Caco-2 (cell line): ENCODE data around the gene ATP7A. TPM values are rescaled to one million over a fixed set of nuclear protein-coding genes. Genes with fewer than 3 reads are reported as not detected.
"Not testable (repeated sequence)": the region's sequence is repeated elsewhere in the genome, so short reads cannot be mapped to it uniquely, and the experiment has no call there.

Source experiments
- BruUV-seq: library from RNA; stranded (reverse); fragments of 400-500 nt; replicated peaks from 2 replicates; lab custom pipeline; 2021; lab: Mats Ljungman, UMichigan
- CTCF ChIA-PET: fragments of 300-600 bp; sonication (Branson Sonifier 250); formaldehyde crosslinking; loops from one replicate; lab custom pipeline; 2022; ENCODE audit warnings: antibody characterized with exemption; lab: Charles Lee
- POLR2A ChIA-PET: fragments of 300-600 bp; sonication (Branson Sonifier 250); formaldehyde crosslinking; loops from one replicate; lab custom pipeline; 2022; ENCODE audit warnings: antibody characterized with exemption; lab: Charles Lee
- DNase-seq, 2 experiments: peaks; one replicate each; pipeline versions ENCODE4 v3.0.0 to v3.0.0-alpha.2; 2020 to 2022
- H3K27me3 ChIP-seq: replicated peaks from 2 replicates; pipeline ENCODE4 v1.6.0; 2011; ENCODE audit warnings: low read length; ENCODE audit not compliant: control insufficient read depth, insufficient read depth
- H3K36me3 ChIP-seq: 2 replicates; pipeline ENCODE4 v1.5.1; 2011; ENCODE audit warnings: low read length; ENCODE audit not compliant: control insufficient read depth, insufficient read depth
- H3K4me1 ChIP-seq: fragments of 250-450 bp; sonication (Bioruptor Pico); 2 replicates; pipeline ENCODE4 v1.5.1; 2020; ENCODE audit warnings: mild to moderate bottlenecking
- H3K4me3 ChIP-seq: 2 replicates; pipeline ENCODE4 v1.5.1; 2011; ENCODE audit warnings: low read depth, mild to moderate bottlenecking, control low read depth, low read length
- H3K9me3 ChIP-seq: fragments of 250-450 bp; sonication (Bioruptor Pico); 2 replicates; pipeline ENCODE4 v1.5.1; 2020; ENCODE audit warnings: mild to moderate bottlenecking, moderate library complexity
- H3K27ac Mint-ChIP-seq: one replicate; pipeline ENCODE4 v1.8.0; 2022; ENCODE audit warnings: mixed read lengths; ENCODE audit not compliant: unreplicated experiment
- H3K27me3 Mint-ChIP-seq: one replicate; pipeline ENCODE4 v1.8.0; 2022; ENCODE audit warnings: mixed read lengths; ENCODE audit not compliant: insufficient read depth, unreplicated experiment
- H3K36me3 Mint-ChIP-seq: one replicate; pipeline ENCODE4 v1.8.0; 2022; ENCODE audit warnings: mild to moderate bottlenecking, mixed read lengths; ENCODE audit not compliant: insufficient read depth, unreplicated experiment
- H3K4me1 Mint-ChIP-seq: one replicate; pipeline ENCODE4 v1.8.0; 2022; ENCODE audit warnings: low read depth, mixed read lengths; ENCODE audit not compliant: unreplicated experiment
- H3K4me3 Mint-ChIP-seq: one replicate; pipeline ENCODE4 v1.8.0; 2022; ENCODE audit warnings: mild to moderate bottlenecking, moderate library complexity, mixed read lengths; ENCODE audit not compliant: unreplicated experiment
- H3K9me3 Mint-ChIP-seq: one replicate; pipeline ENCODE4 v1.8.0; 2022; ENCODE audit warnings: mixed read lengths; ENCODE audit not compliant: unreplicated experiment
- intact Hi-C: fragments of 100-400 bp; cut with micrococcal nuclease; formaldehyde crosslinking; loops from one replicate; pipeline ENCODE4 v1.10.0; 2022; ENCODE audit not compliant: unreplicated experiment
- total RNA-seq: library from RNA; stranded (reverse); gene quantifications from 2 replicates; pipeline ENCODE4 v1.2.3, GENCODE V29; 2022
- TF ChIP-seq, protein P1 (sequence below), 2 experiments: fragments of 200-600 bp in 1 of 2; IDR thresholded peaks; 1 replicate in 1 of 2; 2 replicates in 1 of 2; pipeline versions ENCODE4 v1.5.1 to v1.8.0; 2011 to 2022; ENCODE audit warnings: antibody characterized with exemption in 1 of 2, control low read depth in 1 of 2, inconsistent platforms in 1 of 2, low read depth in 1 of 2, low read length in 1 of 2, mild to moderate bottlenecking in 1 of 2, moderate library complexity in 1 of 2; ENCODE audit not compliant: insufficient read depth in 1 of 2, severe bottlenecking in 1 of 2, unreplicated experiment in 1 of 2

The ATP7A gene
- total RNA-seq, 1 experiment from 2014 or later: 3.1 TPM

DNA sequence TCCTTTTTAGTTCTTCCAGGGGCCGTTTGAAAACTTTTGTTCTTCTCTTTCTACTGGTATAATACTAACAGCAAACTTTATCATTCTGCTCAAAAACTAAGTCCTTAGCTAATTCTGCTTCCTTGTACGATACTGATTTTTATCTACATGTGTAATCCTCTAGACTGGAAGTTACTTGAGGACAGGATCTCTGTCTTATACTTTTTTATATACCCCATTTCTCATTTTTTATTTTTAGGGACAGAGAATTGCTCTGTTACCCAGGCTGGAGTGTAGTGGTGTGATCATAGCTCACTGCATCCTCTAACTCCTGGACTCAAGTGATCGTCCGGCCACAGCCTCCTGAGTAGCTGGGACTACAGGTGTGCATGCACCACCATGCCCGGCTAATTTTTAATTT is 9.0 kb upstream of the ATP7A start:
- no peak for DNase-seq
- intact Hi-C loops: no loop called here
- TF ChIP-seq, protein P1, sequence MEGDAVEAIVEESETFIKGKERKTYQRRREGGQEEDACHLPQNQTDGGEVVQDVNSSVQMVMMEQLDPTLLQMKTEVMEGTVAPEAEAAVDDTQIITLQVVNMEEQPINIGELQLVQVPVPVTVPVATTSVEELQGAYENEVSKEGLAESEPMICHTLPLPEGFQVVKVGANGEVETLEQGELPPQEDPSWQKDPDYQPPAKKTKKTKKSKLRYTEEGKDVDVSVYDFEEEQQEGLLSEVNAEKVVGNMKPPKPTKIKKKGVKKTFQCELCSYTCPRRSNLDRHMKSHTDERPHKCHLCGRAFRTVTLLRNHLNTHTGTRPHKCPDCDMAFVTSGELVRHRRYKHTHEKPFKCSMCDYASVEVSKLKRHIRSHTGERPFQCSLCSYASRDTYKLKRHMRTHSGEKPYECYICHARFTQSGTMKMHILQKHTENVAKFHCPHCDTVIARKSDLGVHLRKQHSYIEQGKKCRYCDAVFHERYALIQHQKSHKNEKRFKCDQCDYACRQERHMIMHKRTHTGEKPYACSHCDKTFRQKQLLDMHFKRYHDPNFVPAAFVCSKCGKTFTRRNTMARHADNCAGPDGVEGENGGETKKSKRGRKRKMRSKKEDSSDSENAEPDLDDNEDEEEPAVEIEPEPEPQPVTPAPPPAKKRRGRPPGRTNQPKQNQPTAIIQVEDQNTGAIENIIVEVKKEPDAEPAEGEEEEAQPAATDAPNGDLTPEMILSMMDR (IDR thresholded peaks at IDR 0.05; ENCODE audit: insufficient read depth in 1 of 2, low read depth in 1 of 2, low read length in 1 of 2, severe bottlenecking in 1 of 2, unreplicated experiment in 1 of 2): no peak
- no peaks in the 10 kb centered on the region for H3K36me3 ChIP-seq
- no peak overlapping the region for H3K4me3 ChIP-seq
- H3K9me3 Mint-ChIP-seq: no peaks in the 10 kb centered on the region
- CTCF ChIA-PET: no interaction called here
- peaks cover 32% of the 10 kb centered on the region for H3K36me3 Mint-ChIP-seq
- no peaks in the 10 kb centered on the region for H3K4me1 Mint-ChIP-seq
- H3K4me3 Mint-ChIP-seq: no peak overlapping the region
- H3K27me3 ChIP-seq: no peaks in the 10 kb centered on the region
- BruUV-seq: no TSS peak
- H3K4me1 ChIP-seq: no peaks in the 10 kb centered on the region
- POLR2A ChIA-PET: no interaction called here
- no peaks in the 10 kb centered on the region for H3K27me3 Mint-ChIP-seq
- no peak overlapping the region for H3K27ac Mint-ChIP-seq
- H3K9me3 ChIP-seq: no peaks in the 10 kb centered on the region

DNA sequence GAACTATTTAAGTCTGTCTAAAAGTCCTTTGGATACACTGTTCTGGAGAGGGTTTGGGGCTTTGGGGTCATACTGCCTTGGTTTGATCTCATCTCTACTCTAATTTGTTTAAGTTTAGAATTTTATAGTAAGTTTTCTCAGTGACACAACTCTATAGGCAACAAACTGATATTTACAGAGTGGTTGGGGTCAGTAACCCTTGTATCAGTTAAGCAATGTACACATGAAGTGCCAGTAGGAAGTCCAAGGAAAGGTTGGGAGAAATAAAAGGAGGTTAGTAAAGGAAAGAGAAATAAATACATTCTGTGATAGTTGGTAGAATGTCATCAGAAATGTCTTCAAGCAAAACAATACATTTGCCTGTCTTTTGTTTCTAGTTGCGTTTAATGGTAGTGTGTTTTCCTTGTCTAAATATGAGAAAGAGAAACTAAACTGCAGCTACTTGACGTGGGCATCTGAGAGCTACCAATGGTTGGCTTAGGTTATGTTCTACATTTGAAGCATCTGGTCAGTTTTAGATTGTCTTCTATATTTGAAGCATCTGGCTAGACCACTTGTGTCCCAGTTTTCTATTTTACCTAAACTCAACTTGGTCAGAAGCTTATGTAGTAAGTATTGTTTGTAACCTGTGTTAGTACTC is 6.9 kb downstream of the ATP7A start:
- BruUV-seq: no TSS peak
- no peaks in the 10 kb centered on the region for H3K36me3 ChIP-seq
- H3K9me3 ChIP-seq: no peaks in the 10 kb centered on the region
- Mint-ChIP-seq H3K4me1 (no peaks in the 10 kb centered on the region), H3K9me3 (no peaks in the 10 kb centered on the region), H3K27me3 (no peaks in the 10 kb centered on the region), H3K27ac (no peak overlapping the region), H3K4me3 (no peak overlapping the region), H3K36me3 (no peaks in the 10 kb centered on the region)
- DNase-seq: no peak
- H3K27me3 ChIP-seq: no peaks in the 10 kb centered on the region
- ChIA-PET POLR2A (no interaction called here), CTCF (no interaction called here)
- H3K4me1 ChIP-seq: no peaks in the 10 kb centered on the region
- no peak overlapping the region for H3K4me3 ChIP-seq
- TF ChIP-seq, protein P1 (IDR thresholded peaks at IDR 0.05; ENCODE audit: insufficient read depth in 1 of 2, low read depth in 1 of 2, low read length in 1 of 2, severe bottlenecking in 1 of 2, unreplicated experiment in 1 of 2): no peak
- intact Hi-C loops: no loop called here

DNA sequence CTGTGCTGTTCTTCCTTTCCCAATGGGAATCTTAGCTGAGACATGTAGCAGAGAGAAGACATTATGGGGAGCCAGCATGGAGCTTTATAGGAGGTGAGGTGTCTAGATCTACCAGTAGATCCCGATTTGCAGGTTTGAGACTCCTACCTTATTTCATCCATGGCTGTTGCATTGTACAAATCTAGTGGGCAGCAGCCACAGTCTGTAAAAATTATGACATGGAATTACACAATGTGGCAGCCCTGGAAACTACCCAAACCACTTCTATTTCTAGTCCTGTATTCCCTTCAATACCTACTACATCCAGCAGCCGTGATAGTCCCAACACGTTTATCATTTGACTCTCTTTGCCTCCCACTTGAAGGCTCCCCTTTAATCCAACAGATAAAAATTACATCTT is 8.1 kb downstream of the ATP7A start:
- H3K4me1 ChIP-seq: no peaks in the 10 kb centered on the region
- Mint-ChIP-seq H3K27me3 (no peaks in the 10 kb centered on the region), H3K27ac (no peak overlapping the region), H3K36me3 (no peaks in the 10 kb centered on the region), H3K4me3 (no peak overlapping the region), H3K9me3 (no peaks in the 10 kb centered on the region), H3K4me1 (no peaks in the 10 kb centered on the region)
- no peaks in the 10 kb centered on the region for H3K27me3 ChIP-seq
- CTCF ChIA-PET: no interaction called here
- TF ChIP-seq, protein P1 (IDR thresholded peaks at IDR 0.05; ENCODE audit: insufficient read depth in 1 of 2, low read depth in 1 of 2, low read length in 1 of 2, severe bottlenecking in 1 of 2, unreplicated experiment in 1 of 2): no peak
- no peak for DNase-seq
- no peaks in the 10 kb centered on the region for H3K36me3 ChIP-seq
- H3K4me3 ChIP-seq: no peak overlapping the region
- H3K9me3 ChIP-seq: no peaks in the 10 kb centered on the region
- POLR2A ChIA-PET: no interaction called here
- intact Hi-C loops: no loop called here
- BruUV-seq: no TSS peak

DNA sequence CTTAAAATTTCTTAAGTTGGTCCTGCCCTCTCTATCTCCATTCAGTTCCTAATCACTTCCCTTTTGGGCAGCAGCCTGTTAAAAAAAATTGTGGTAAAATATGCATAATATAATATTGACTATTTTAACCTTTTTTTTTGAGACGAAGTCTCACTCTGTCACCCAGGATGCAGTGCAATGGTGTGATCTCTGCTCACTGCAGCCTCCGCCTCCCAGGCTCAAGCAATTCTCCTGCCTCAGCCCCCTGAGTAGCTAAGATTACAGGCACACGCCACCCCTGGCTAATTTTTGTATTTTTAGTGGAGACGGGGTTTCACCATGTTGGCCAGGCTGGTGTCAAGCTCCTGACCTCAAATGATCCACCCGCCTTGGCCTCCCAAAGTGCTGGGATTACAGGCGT is 8.9 kb downstream of the ATP7A start:
- H3K4me1 ChIP-seq, intact Hi-C loops, H3K4me1 Mint-ChIP-seq, H3K9me3 ChIP-seq, BruUV-seq, H3K27me3 Mint-ChIP-seq, H3K36me3 Mint-ChIP-seq, POLR2A ChIA-PET, H3K36me3 ChIP-seq, H3K27ac Mint-ChIP-seq, H3K4me3 Mint-ChIP-seq, H3K27me3 ChIP-seq, H3K4me3 ChIP-seq, H3K9me3 Mint-ChIP-seq, CTCF ChIA-PET, DNase-seq: not testable (repeated sequence)
